GM21515 (cell line): Measurements from ENCODE around the gene BAHCC1.

ENCODE experiments used
- ATAC-seq: cut with Tn5 transposase; IDR thresholded peaks from one replicate; pipeline ENCODE4 v1.9.1; 2021; ENCODE audit not compliant: unreplicated experiment

The BAHCC1 gene

GRCh38 chr17:81366648-81367047, 28.6 kb upstream of the BAHCC1 start:
- no peak for ATAC-seq

- ATAC-seq, result no peak
Observed at GRCh38 chr17:81367171-81367570, 28.1 kb upstream of the BAHCC1 start.

GRCh38 chr17:81368161-81369022, 26.9 kb upstream of the BAHCC1 start:
- ATAC-seq, result no peak

DNA sequence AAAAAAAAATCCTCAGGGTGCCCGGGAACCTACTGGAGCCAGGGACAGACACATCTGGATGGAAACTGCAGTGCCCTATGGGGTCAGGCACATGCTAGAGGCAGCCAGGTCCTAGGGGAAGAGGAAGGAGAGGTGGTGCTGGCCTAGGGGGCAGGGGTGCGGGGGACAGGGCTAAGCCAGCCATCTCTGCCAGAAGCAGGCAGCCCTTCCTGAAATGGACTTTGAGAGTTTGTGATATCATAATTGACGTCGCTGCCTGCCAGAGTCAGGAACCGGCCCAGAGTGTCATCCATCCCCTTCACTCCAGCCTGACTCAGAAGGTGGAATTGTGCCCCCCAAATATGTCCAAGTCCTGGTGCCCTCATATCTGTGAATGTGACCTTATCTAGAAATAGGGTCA, 25.0 kb upstream of the BAHCC1 start:
- ATAC-seq, result no peak

DNA sequence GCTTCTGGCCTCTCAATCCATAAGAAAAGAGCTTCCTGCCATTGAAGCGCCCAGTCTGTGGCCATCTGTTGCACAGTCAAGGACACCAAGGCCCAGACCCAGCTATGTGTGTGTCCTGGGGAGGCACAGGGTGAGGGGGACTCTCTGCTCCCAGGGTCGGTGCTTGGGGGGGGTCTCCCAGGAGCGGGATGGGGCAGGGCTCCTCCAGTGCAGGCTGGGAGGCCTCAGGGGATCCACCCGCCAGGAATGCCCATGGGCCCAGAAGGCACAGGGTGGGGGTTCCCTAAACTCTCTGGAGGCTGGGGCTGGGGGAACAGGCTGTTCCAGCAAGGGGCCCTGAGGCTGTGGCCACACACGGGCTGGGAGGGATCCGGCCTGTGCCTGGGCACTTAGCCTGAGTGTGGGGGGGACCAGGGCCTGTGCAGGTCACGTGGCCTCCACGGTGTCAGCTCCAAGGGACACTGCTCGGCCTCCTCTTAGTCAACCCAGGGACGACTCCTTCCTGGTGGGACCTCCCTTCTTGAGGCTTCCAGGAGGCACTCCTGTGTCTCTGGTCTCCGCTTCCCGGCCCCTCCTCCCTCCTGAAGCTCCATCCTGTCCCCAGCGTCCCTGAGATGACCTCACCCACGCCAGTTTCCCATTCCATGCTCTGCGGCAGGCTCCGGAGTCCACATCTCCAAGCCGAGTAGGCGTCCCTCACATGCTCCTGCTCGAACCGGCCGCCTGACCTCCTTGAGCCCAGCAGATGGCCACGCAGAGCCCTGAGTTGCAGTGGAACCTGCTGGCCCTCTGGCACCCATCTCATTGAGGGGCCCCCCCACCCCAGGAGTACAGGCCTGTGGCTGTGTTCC, 23.1 kb upstream of the BAHCC1 start:
- ATAC-seq, result no peak

GRCh38 chr17:81373536-81374160, 21.6 kb upstream of the BAHCC1 start:
- no peak for ATAC-seq

GRCh38 chr17:81374890-81375289, 20.4 kb upstream of the BAHCC1 start:
- no peak for ATAC-seq

DNA sequence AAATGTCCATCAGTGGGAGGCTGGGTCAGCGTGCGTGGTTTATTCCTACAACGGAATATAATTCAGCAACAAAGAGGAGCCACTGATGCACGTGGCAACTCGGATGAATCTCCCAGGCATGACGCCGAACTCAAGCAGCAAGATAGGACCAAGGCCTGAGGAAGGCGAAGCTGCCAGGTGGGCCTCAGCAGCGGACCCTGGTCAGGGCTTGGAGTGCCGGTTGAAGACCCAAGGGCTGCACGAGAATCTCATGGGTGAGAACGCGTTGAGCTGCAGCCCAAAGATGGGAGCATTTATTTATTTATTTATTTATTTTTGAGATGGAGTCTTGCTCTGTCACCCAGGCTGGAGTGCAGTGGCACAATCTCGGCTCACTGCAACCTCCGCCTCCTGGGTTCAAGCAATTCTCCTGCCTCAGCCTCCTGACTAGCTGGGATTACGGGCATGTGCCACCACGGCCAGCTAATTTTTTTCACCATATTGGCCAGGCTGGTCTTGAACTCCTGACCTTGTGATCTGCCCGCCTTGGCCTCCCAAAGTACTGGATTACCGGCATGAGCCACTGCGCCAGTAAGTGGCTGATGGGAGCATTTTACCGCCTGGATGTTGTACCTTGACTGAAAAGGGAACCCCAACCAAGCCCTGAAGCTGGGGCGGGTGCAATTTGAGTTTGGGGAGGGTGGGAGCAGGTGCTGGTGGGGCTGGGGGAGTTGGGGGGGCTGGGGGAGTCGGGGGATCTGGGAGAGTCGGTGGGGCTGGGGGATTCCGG, 18.1 kb upstream of the BAHCC1 start:
- no peak for ATAC-seq

DNA sequence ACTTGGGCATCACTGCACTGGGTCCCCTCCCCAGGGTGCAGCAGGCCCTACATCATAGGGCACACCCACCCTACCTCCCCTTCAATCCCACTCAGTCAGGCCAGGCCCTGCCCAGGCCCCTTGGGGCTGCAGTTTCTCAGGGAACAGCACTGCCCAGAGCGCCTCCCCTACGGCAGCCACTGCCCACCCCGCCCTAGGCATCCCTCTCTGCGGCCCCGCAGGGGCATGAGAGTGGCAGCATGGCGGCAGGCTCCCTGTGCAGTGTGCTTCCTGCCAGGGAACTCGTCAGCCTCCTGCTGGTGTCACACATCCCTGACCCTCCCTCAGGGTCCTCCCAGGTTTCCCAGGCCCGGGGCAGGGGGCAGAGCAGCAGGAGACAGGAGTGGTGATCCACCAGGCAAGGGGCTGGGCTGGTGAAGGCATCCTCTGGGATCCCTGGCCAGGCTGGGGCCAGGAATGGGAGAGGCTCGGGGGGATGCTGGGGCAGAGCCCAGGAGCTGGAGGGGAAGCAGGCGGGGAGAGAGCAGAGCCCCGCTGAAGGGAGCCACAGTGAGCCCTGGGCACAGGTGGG, 16.2 kb upstream of the BAHCC1 start:
- no peak for ATAC-seq

- no peak for ATAC-seq
Observed at GRCh38 chr17:81379523-81379942, 15.7 kb upstream of the BAHCC1 start.

DNA sequence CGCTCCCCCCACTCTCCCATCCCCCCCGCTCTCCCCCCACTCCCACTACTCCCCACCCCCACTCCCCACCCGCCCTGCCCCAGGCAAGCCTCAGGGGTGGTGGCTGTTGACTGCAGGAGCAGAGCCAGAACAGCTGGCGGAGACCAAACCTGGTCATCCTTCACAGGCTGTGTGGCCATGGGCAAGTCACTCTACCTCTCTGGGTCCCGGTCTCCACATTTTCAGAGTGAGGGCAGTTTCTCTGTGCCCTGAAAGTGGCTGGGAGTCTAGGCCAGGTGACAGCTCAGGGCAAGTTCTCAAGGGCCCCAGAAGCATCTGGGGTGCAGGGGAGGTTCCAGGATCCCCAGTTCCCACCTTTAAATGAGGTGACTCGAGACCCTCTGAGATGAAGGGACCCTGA, 15.1 kb upstream of the BAHCC1 start:
- no peak for ATAC-seq

GRCh38 chr17:81380666-81381518, 14.4 kb upstream of the BAHCC1 start:
- ATAC-seq, result no peak

GRCh38 chr17:81381632-81382577, 13.4 kb upstream of the BAHCC1 start:
- ATAC-seq, result no peak

GRCh38 chr17:81382851-81383250, 12.4 kb upstream of the BAHCC1 start:
- ATAC-seq, result no peak

DNA sequence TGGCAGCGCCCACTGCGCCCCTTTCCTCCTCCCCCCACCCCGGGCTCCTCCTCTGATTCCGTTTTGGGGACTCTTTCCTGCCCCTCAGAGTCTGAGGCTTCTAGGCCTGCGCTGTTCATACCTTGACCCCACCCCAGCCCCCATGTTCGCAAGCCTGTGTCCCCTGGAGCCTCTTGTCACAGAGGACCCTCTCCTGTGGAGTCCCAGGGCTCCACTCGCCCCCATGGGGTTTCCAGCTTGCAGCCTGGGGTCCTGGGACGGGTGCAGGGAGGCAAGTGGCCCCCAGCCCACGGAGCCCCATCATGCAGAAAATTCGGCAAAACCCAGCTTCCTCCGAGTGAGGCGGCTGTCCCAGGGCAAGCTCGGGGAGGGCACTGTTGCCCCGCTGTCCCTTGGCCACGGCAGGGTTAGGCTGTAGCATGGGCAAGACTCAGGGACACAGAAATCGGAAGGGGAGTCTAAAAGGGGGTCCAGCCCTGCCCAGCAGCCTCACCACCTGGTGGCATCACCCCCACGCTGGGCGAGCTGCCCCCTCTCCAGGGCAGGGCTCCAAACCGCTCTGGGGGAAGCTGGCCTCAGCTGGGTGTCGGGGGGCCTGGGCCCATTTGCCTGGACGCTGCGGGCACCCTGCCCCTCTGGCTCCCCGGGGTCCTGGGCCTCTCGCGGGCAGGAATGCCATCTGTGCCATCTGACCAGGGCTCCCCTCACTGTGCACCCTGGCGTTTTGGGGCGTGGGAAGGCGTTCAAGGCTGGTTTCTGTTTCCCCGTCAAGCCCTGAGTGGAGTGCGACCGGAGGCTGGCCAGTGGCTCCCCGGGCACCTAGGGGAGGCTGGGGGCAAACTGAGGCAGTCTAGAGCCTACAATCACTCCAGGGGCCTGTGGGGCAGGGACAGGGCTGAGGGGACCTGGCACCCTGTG, 11.5 kb upstream of the BAHCC1 start:
- no peak for ATAC-seq

GRCh38 chr17:81384929-81385319, 10.3 kb upstream of the BAHCC1 start:
- no peak for ATAC-seq

DNA sequence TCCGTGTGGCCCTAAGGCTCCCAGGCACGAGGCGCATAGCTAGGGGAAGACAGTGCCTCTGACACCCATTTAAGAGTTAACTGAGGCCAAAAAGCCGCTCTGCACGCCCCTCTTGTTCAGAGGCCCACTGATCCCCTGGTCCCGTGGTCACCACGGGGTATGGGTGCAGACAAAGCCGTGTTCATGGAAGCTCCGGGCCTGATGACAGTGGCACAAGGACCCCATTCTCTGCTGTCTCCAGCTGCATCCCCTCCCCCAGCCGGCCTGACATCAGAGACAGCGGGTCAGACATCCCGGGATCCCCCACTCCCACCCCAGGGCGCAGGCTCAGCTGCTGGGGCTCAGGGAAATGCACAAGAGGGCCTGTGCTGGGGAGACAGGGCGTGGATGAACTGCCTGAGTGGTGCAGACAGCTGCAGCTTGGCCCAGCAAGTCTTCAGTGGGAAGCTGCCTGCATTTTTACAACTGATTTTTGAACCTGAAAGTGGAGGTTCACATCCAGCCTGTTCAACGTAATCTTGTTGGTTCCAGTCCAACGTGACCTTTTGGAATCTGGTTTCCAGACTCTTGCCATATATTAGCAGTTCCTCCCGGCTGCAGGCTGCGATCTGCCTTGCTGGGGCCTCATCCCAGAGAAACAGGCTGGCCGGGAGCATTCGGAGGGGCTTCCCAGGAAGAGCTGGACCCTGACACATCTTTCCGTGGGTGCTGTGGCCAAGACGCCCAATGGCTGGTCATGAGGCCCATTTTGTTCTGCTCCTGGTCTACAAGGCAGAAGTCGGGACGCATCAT, 9.7 kb upstream of the BAHCC1 start:
- no peak for ATAC-seq
